CD4-positive, alpha-beta T cell treated with Interleukin-1 beta for 1 hour (primary cell): Measurements from ENCODE around the gene BMP10.
A peak's percentile ranks its signal among the peaks of the same experiment; 100 is the strongest.

ENCODE experiments used
- DNase-seq, 2 donors: peaks; one replicate each; pipeline ENCODE4 v3.0.0-alpha.2; 2020 to 2022

BMP10 gene

GRCh38 chr2:68849579-68850030, 21.6 kb downstream of the BMP10 start:
- no peak for DNase-seq

- no peak for DNase-seq
These were observed 23.4 kb downstream of the BMP10 start for GRCh38 chr2:68847751-68848150.

- DNase-seq, result no peak
These were observed 25.1 kb downstream of the BMP10 start for GRCh38 chr2:68846091-68846490.

GRCh38 chr2:68845043-68845442, 26.2 kb downstream of the BMP10 start:
- DNase-seq, result no peak

GRCh38 chr2:68839260-68839833, 31.9 kb downstream of the BMP10 start:
- DNase-seq, result peak in 1 of 2 donors; percentile 39

GRCh38 chr2:68838641-68839040, 32.6 kb downstream of the BMP10 start:
- no peak for DNase-seq

- DNase-seq, result no peak
These were observed 33.3 kb downstream of the BMP10 start for GRCh38 chr2:68837861-68838341.

- peak; percentile 70 to 76 for DNase-seq
These were observed 33.9 kb downstream of the BMP10 start for GRCh38 chr2:68837164-68837860.

GRCh38 chr2:68835621-68836020, 35.6 kb downstream of the BMP10 start:
- peak in 1 of 2 donors; percentile 26 for DNase-seq

GRCh38 chr2:68834737-68835376, 36.3 kb downstream of the BMP10 start:
- DNase-seq, result peak in 1 of 2 donors; percentile 29

- DNase-seq, result no peak
These were observed 38.0 kb downstream of the BMP10 start for GRCh38 chr2:68833162-68833561.

- DNase-seq, result peak; percentile 58 to 81
These were observed 38.8 kb downstream of the BMP10 start for GRCh38 chr2:68832233-68832869.

GRCh38 chr2:68831686-68832232, 39.4 kb downstream of the BMP10 start:
- no peak for DNase-seq

GRCh38 chr2:68829749-68830148, 41.4 kb downstream of the BMP10 start:
- DNase-seq, result no peak

GRCh38 chr2:68828887-68829708, 42.1 kb downstream of the BMP10 start:
- peak; percentile 76 to 77 for DNase-seq

- DNase-seq, result no peak
These were observed 43.5 kb downstream of the BMP10 start for GRCh38 chr2:68827666-68828065.

GRCh38 chr2:68825866-68826265, 45.3 kb downstream of the BMP10 start:
- DNase-seq, result no peak

GRCh38 chr2:68824831-68825230, 46.4 kb downstream of the BMP10 start:
- no peak for DNase-seq

GRCh38 chr2:68822207-68822872, 48.9 kb downstream of the BMP10 start:
- no peak for DNase-seq

- no peak for DNase-seq
These were observed 51.6 kb downstream of the BMP10 start for GRCh38 chr2:68819556-68819955.

- DNase-seq, result no peak
These were observed 53.9 kb downstream of the BMP10 start for GRCh38 chr2:68817306-68817705.
